IMR-90 (cell line): ENCODE measurements around the gene LPAR2. TPM values are rescaled to one million over a fixed set of nuclear protein-coding genes. Genes with fewer than 3 reads are reported as not detected.
A peak's percentile ranks its signal among the peaks of the same experiment; 100 is the strongest.

Experiments
- ATAC-seq: fragments of 200-7000 bp; cut with Tn5 transposase; 2 replicates; pipeline ENCODE4 v1.9.1; 2020; ENCODE audit warnings: low read depth, mild to moderate bottlenecking, moderate library complexity
- BruUV-seq: library from RNA; stranded (reverse); fragments of 400-500 nt; replicated peaks from 2 replicates; lab custom pipeline; 2021; lab: Mats Ljungman, UMichigan
- CTCF ChIA-PET: fragments of 300-600 bp; formaldehyde crosslinking; extraction: SDS; loops from one replicate; lab custom pipeline; 2021; ENCODE audit warnings: antibody characterized with exemption; lab: Yijun Ruan, JAX
- POLR2A ChIA-PET: fragments of 300-600 bp; sonication (Branson Sonifier 250); formaldehyde crosslinking; loops from one replicate; lab custom pipeline; 2022; ENCODE audit warnings: antibody characterized with exemption; ENCODE audit not compliant: unreplicated experiment; lab: Charles Lee
- DNase-seq: peaks from one replicate; pipeline ENCODE4 v3.0.0; 2013
- H2AFZ ChIP-seq: replicated peaks from 2 replicates; pipeline ENCODE3; 2013; ENCODE audit warnings: low read length, mild to moderate bottlenecking; ENCODE audit not compliant: poor library complexity
- H2AK5ac ChIP-seq: 2 replicates; pipeline ENCODE4 v1.6.1; 2013; ENCODE audit warnings: low read depth, low read length, inconsistent platforms
- H2AK9ac ChIP-seq: replicated peaks from 2 replicates; pipeline ENCODE3; 2013; ENCODE audit warnings: mild to moderate bottlenecking, low read depth, low read length, moderate library complexity; ENCODE audit not compliant: poor library complexity
- H2BK120ac ChIP-seq: 2 replicates; pipeline ENCODE4 v1.6.1; 2013; ENCODE audit warnings: low read depth, low read length, inconsistent platforms
- H2BK15ac ChIP-seq: 3 replicates; pipeline ENCODE4 v1.6.1; 2013; ENCODE audit warnings: low read depth, low read length, inconsistent platforms
- H2BK20ac ChIP-seq: 2 replicates; pipeline ENCODE4 v1.6.1; 2013; ENCODE audit warnings: low read depth, mild to moderate bottlenecking, inconsistent platforms, low read length, moderate library complexity
- H2BK5ac ChIP-seq: 2 replicates; pipeline ENCODE4 v1.6.1; 2013; ENCODE audit warnings: mild to moderate bottlenecking, low read depth, low read length, inconsistent platforms; ENCODE audit not compliant: poor library complexity, severe bottlenecking
- H3K14ac ChIP-seq: replicated peaks from 2 replicates; pipeline ENCODE4 v1.6.1; 2013; ENCODE audit warnings: low read depth, low read length, inconsistent platforms
- H3K18ac ChIP-seq: 2 replicates; pipeline ENCODE4 v1.6.1; 2013; ENCODE audit warnings: low read depth, low read length, control low read depth
- H3K23ac ChIP-seq: 2 replicates; pipeline ENCODE4 v1.6.1; 2013; ENCODE audit warnings: low read depth, low read length, inconsistent platforms
- H3K27ac ChIP-seq: 2 replicates; pipeline ENCODE4 v1.5.1; 2013; ENCODE audit warnings: mild to moderate bottlenecking, control low read depth, low read length; ENCODE audit not compliant: insufficient read depth
- H3K27me3 ChIP-seq: 2 replicates; pipeline ENCODE4 v1.6.1; 2013; ENCODE audit warnings: low read length; ENCODE audit not compliant: control insufficient read depth, insufficient read depth
- H3K36me3 ChIP-seq: 2 replicates; pipeline ENCODE4 v1.6.1; 2013; ENCODE audit warnings: low read length, mixed read lengths; ENCODE audit not compliant: control insufficient read depth, insufficient read depth
- H3K4ac ChIP-seq: 2 replicates; pipeline ENCODE4 v1.6.1; 2013; ENCODE audit warnings: low read depth, low read length, inconsistent platforms
- H3K4me1 ChIP-seq: 2 replicates; pipeline ENCODE4 v1.6.1; 2013; ENCODE audit warnings: low read length, mixed read lengths; ENCODE audit not compliant: control insufficient read depth, insufficient read depth
- H3K4me2 ChIP-seq: 2 replicates; pipeline ENCODE4 v1.6.1; 2013; ENCODE audit warnings: low read depth, mild to moderate bottlenecking, control low read depth, low read length, moderate library complexity
- H3K4me3 ChIP-seq: 2 replicates; pipeline ENCODE4 v1.5.1; 2013; ENCODE audit warnings: low read depth, mild to moderate bottlenecking, control low read depth, low read length, moderate library complexity; ENCODE audit not compliant: insufficient read depth
- H3K56ac ChIP-seq: 2 replicates; pipeline ENCODE4 v1.6.1; 2013; ENCODE audit warnings: low read length, inconsistent platforms; ENCODE audit not compliant: insufficient read depth; ENCODE audit errors: extremely low read depth
- H3K79me1 ChIP-seq, 2 experiments: 2 replicates each; pipeline ENCODE4 v1.6.1; 2013; ENCODE audit warnings: low read length in 2 of 2, inconsistent platforms in 1 of 2, low read depth in 1 of 2
- H3K9ac ChIP-seq: 2 replicates; pipeline ENCODE4 v1.6.1; 2013; ENCODE audit warnings: low read depth, low read length, control low read depth
- H3K9me1 ChIP-seq: 2 replicates; pipeline ENCODE4 v1.6.1; 2013; ENCODE audit warnings: low read length, inconsistent platforms; ENCODE audit not compliant: insufficient read depth
- H3K9me3 ChIP-seq: 2 replicates; pipeline ENCODE4 v1.6.1; 2013; ENCODE audit warnings: low read length; ENCODE audit not compliant: control insufficient read depth, insufficient read depth
- H4K20me1 ChIP-seq: 2 replicates; pipeline ENCODE4 v1.6.1; 2013; ENCODE audit warnings: low read length, inconsistent platforms; ENCODE audit not compliant: insufficient read depth
- H4K5ac ChIP-seq: 2 replicates; pipeline ENCODE4 v1.6.1; 2013; ENCODE audit warnings: mild to moderate bottlenecking, low read depth, low read length, control low read depth
- H4K8ac ChIP-seq, 2 experiments: 2 replicates each; pipeline ENCODE4 v1.6.1; 2013; ENCODE audit warnings: low read depth in 2 of 2, low read length in 2 of 2, control low read depth in 1 of 2, inconsistent platforms in 1 of 2
- H4K91ac ChIP-seq: 2 replicates; pipeline ENCODE4 v1.6.1; 2013; ENCODE audit warnings: low read depth, low read length, inconsistent platforms; ENCODE audit not compliant: insufficient read depth
- CEBPB ChIP-seq: IDR thresholded peaks from 2 replicates; pipeline ENCODE4 v1.6.1; 2012; ENCODE audit warnings: low read depth, low read length, improper control_type of control experiment
- CHD1 ChIP-seq: IDR thresholded peaks from 2 replicates; pipeline ENCODE4 v1.6.1; 2012; ENCODE audit warnings: low read depth, low read length, improper control_type of control experiment
- ELK1 ChIP-seq: fragments of 150-350 bp; IDR thresholded peaks from 2 replicates; pipeline ENCODE4 v1.6.1; 2016; ENCODE audit warnings: low read depth, mild to moderate bottlenecking, low read length, moderate library complexity, borderline replicate concordance
- MAFK ChIP-seq: IDR thresholded peaks from 2 replicates; pipeline ENCODE4 v1.6.1; 2012; ENCODE audit warnings: low read depth, low read length, improper control_type of control experiment
- MAZ ChIP-seq: IDR thresholded peaks from 2 replicates; pipeline ENCODE4 v1.6.1; 2012; ENCODE audit warnings: low read depth, mild to moderate bottlenecking, low read length, improper control_type of control experiment, moderate library complexity, borderline replicate concordance
- MXI1 ChIP-seq: IDR thresholded peaks from 2 replicates; pipeline ENCODE4 v1.6.1; 2012; ENCODE audit warnings: low read depth, mild to moderate bottlenecking, low read length, moderate library complexity, borderline replicate concordance
- NFE2L2 ChIP-seq: fragments of 150-350 bp; IDR thresholded peaks from 2 replicates; pipeline ENCODE4 v1.6.1; 2016; ENCODE audit warnings: low read depth, mild to moderate bottlenecking, low read length
- POLR2A ChIP-seq: IDR thresholded peaks from 2 replicates; pipeline ENCODE4 v1.6.1; 2012; ENCODE audit warnings: mild to moderate bottlenecking, low read depth, low read length
- RAD21 ChIP-seq: IDR thresholded peaks from 2 replicates; pipeline ENCODE4 v1.6.1; 2012; ENCODE audit warnings: low read length, improper control_type of control experiment
- RCOR1 ChIP-seq: IDR thresholded peaks from 2 replicates; pipeline ENCODE4 v1.6.1; 2012; ENCODE audit warnings: mild to moderate bottlenecking, low read length, improper control_type of control experiment; ENCODE audit not compliant: insufficient replicate concordance
- RFX5 ChIP-seq: IDR thresholded peaks from 2 replicates; pipeline ENCODE4 v1.8.0; 2012; ENCODE audit warnings: low read depth, mild to moderate bottlenecking, low read length, moderate library complexity
- SMC3 ChIP-seq: fragments of 150-350 bp; IDR thresholded peaks from 2 replicates; pipeline ENCODE4 v1.6.1; 2016; ENCODE audit warnings: low read depth, mild to moderate bottlenecking, antibody characterized with exemption, low read length, moderate library complexity
- WGBS, 2 experiments: methylation state at CpG; one replicate each; pipeline versions ENCODE4 v1.1.5 to v1.1.7; 2013; ENCODE audit warnings: missing lambda C conversion rate in 2 of 2; ENCODE audit not compliant: insufficient read length in 1 of 2; ENCODE audit errors: extremely low coverage in 2 of 2; 5-methylcytosine and 5-hydroxymethylcytosine counted together
- dilution Hi-C: fragments of 300-500 bp; cut with HindIII; formaldehyde crosslinking; loops from one replicate; pipeline ENCODE4 v1.14.3; 2018; ENCODE audit warnings: low sequenced_read_pairs; ENCODE audit not compliant: unreplicated experiment
- in situ Hi-C: fragments of 300-500 bp; cut with MboI; formaldehyde crosslinking; loops from 3 replicates; pipeline ENCODE4 v1.14.3; 2019; ENCODE audit warnings: low sequenced_read_pairs, inconsistent platforms, mixed read lengths
- intact Hi-C: fragments of 100-400 bp; cut with micrococcal nuclease; formaldehyde crosslinking; loops from 2 replicates; pipeline ENCODE4 v1.10.0; 2022
- polyA plus RNA-seq, 3 experiments: library from polyadenylated mRNA; depleted of rRNA; stranded (reverse); fragments of >200 nt; gene quantifications; 2 replicates each; pipeline ENCODE4 v1.2.3, GENCODE V29; 2012; ENCODE audit warnings: low replicate concordance in 1 of 3
- total RNA-seq: library from RNA; depleted of rRNA; stranded (reverse); fragments of >200 nt; gene quantifications from 2 replicates; pipeline ENCODE4 v1.2.3, GENCODE V29; 2012

LPAR2 gene
- total and polyA plus RNA-seq, 2 of the 4 experiments (the other 2 are of a cell fraction) = under 0.01 to 5.4 TPM

GRCh38 chr19:19670070-19670551 lies 42.1 kb upstream of the LPAR2 start:
- H2BK15ac ChIP-seq = no peak overlapping the region
- no peak overlapping the region for H2BK20ac ChIP-seq
- peak overlapping the region; percentile 35 for H2AK9ac ChIP-seq
- no peak overlapping the region for H3K27ac ChIP-seq
- BruUV-seq = no TSS peak
- H3K18ac ChIP-seq = no peak overlapping the region
- peaks cover 4% of the 10 kb centered on the region; the same call in 1 of the 2 replicates for H3K4me1 ChIP-seq
- no peak overlapping the region for H4K8ac ChIP-seq
- H2AK5ac ChIP-seq = no peak overlapping the region
- H3K79me1 ChIP-seq = peaks cover 12% of the 10 kb centered on the region in 2 experiments; a peak in 3 of 4 replicates
- H2BK120ac ChIP-seq = no peak overlapping the region
- ChIA-PET CTCF (interaction anchor here (0.6 kb wide), 2 partner anchors 8 to 1623 kb away, joined by 3 to 4 read pairs; no protein-coding TSS in a partner anchor), POLR2A (no interaction called here)
- in situ Hi-C loops (no loop called here), dilution Hi-C loops (no loop called here), intact Hi-C loops (no loop called here)
- H3K14ac ChIP-seq = no peak overlapping the region
- H3K9me1 ChIP-seq = peaks cover 4% of the 10 kb centered on the region; the same call in 1 of the 2 replicates
- no peak overlapping the region for H3K4ac ChIP-seq
- H3K36me3 ChIP-seq = peaks cover 3% of the 10 kb centered on the region; the same call in 1 of the 2 replicates
- no peak overlapping the region for H4K5ac ChIP-seq
- no peak overlapping the region for H2AFZ ChIP-seq
- peak overlapping the region; percentile 63; the same call in 1 of the 2 replicates for H3K4me3 ChIP-seq
- H2BK5ac ChIP-seq = no peak overlapping the region
- H3K9ac ChIP-seq = no peak overlapping the region
- H3K56ac ChIP-seq = no peak overlapping the region
- 0 out of 2 replicates have a peak overlapping the region, but pooled peaks have one; percentile 97 for H3K4me2 ChIP-seq
- no peak overlapping the region for H3K23ac ChIP-seq
- no peaks in the 10 kb centered on the region for H3K27me3 ChIP-seq
- TF ChIP-seq RCOR1 = no peak
- no peak for TF ChIP-seq POLR2A
- no peak for TF ChIP-seq ELK1
- TF ChIP-seq CHD1 = no peak
- no peak for TF ChIP-seq CEBPB
- no peak for TF ChIP-seq RFX5
- no peak for TF ChIP-seq NFE2L2
- TF ChIP-seq MXI1 = no peak
- no peak for TF ChIP-seq MAZ
- TF ChIP-seq RAD21 = no peak
- no peak for TF ChIP-seq SMC3
- no peak for TF ChIP-seq MAFK
- 80% methylated on average over 6 of the region's 10 CpGs; no CpG with 5 or more reads in 1 of the 2 experiments for WGBS, 2 experiments
- DNase-seq (no peak), ATAC-seq (no peak)
- no peaks in the 10 kb centered on the region; the same call in 1 of the 2 replicates for H3K9me3 ChIP-seq
- no peak overlapping the region for H4K91ac ChIP-seq
- no peaks in the 10 kb centered on the region for H4K20me1 ChIP-seq
